CD8-positive, alpha-beta memory T cell (primary cell): ENCODE results near the gene PMS2. TPM values are rescaled to one million over a fixed set of nuclear protein-coding genes. Genes with fewer than 3 reads are reported as not detected.
A peak's percentile ranks its signal among the peaks of the same experiment; 100 is the strongest.

Experiments
- CTCF ChIA-PET: fragments of 350-600 bp; sonication (Branson Sonifier 250); formaldehyde crosslinking; loops from one replicate; lab custom pipeline; 2021; ENCODE audit warnings: antibody characterized with exemption; lab: Charles Lee
- POLR2A ChIA-PET: fragments of 350-600 bp; sonication (Branson Sonifier 250); formaldehyde crosslinking; loops from one replicate; lab custom pipeline; 2021; ENCODE audit warnings: antibody characterized with exemption; lab: Charles Lee
- DNase-seq, 5 donors: peaks; one replicate each; pipeline versions ENCODE4 v3.0.0 to v3.0.0-alpha.2; 2020 to 2022; ENCODE audit warnings: mixed read lengths in 1 of 5
- H3K27ac ChIP-seq: one replicate; pipeline ENCODE4 v1.7.0; 2013; ENCODE audit warnings: low read depth, mild to moderate bottlenecking, low read length, moderate library complexity
- H3K27me3 ChIP-seq: 2 replicates; pipeline ENCODE4 v1.7.0; 2013; ENCODE audit warnings: low read length, mild to moderate bottlenecking; ENCODE audit not compliant: insufficient read depth, poor library complexity, severe bottlenecking
- H3K36me3 ChIP-seq: 2 replicates; pipeline ENCODE4 v1.7.0; 2013; ENCODE audit warnings: mild to moderate bottlenecking, low read length, moderate library complexity; ENCODE audit not compliant: insufficient read depth
- H3K4me1 ChIP-seq: 2 replicates; pipeline ENCODE4 v1.7.0; 2013; ENCODE audit warnings: mild to moderate bottlenecking, low read length, moderate library complexity; ENCODE audit not compliant: insufficient read depth
- H3K4me3 ChIP-seq: 2 replicates; pipeline ENCODE4 v1.7.0; 2013; ENCODE audit warnings: mild to moderate bottlenecking, low read length
- H3K9me3 ChIP-seq: 2 replicates; pipeline ENCODE4 v1.7.0; 2013; ENCODE audit warnings: mild to moderate bottlenecking, low read length
- H3K27ac Mint-ChIP-seq, 8 donors: one replicate each; pipeline ENCODE4 v1.8.0; 2020 to 2021; ENCODE audit warnings: mixed read lengths in 8 of 8, mild to moderate bottlenecking in 6 of 8, inconsistent platforms in 3 of 8, moderate library complexity in 3 of 8
- H3K27me3 Mint-ChIP-seq, 2 donors: one replicate each; pipeline ENCODE4 v1.8.0; 2020 to 2021; ENCODE audit warnings: mixed read lengths in 2 of 2, mild to moderate bottlenecking in 1 of 2, moderate library complexity in 1 of 2
- H3K36me3 Mint-ChIP-seq, 3 donors: one replicate each; pipeline ENCODE4 v1.8.0; 2020 to 2021; ENCODE audit warnings: mixed read lengths in 3 of 3, inconsistent platforms in 1 of 3, mild to moderate bottlenecking in 1 of 3
- H3K4me1 Mint-ChIP-seq, 3 donors: one replicate each; pipeline ENCODE4 v1.8.0; 2020 to 2021; ENCODE audit warnings: mixed read lengths in 3 of 3, inconsistent platforms in 1 of 3, mild to moderate bottlenecking in 1 of 3
- H3K4me3 Mint-ChIP-seq, 7 donors: one replicate each; pipeline ENCODE4 v1.8.0; 2020 to 2021; ENCODE audit warnings: mixed read lengths in 7 of 7, mild to moderate bottlenecking in 6 of 7, moderate library complexity in 4 of 7, inconsistent platforms in 2 of 7
- H3K9me3 Mint-ChIP-seq, 5 donors: one replicate each; pipeline ENCODE4 v1.8.0; 2020 to 2022; ENCODE audit warnings: mixed read lengths in 5 of 5, mild to moderate bottlenecking in 3 of 5, moderate library complexity in 2 of 5, inconsistent platforms in 1 of 5
- polyA plus RNA-seq: library from polyadenylated mRNA; unstranded; fragments of 300-500 nt; fragmentation: Illumina TruSeq; gene quantifications from one replicate; pipeline ENCODE4 v1.2.3, GENCODE V29; 2021
- total RNA-seq, 2 experiments: library from RNA; stranded (reverse); gene quantifications; one replicate each; pipeline ENCODE4 v1.2.3, GENCODE V29; 2021

PMS2 gene
- total and polyA plus RNA-seq, 3 experiments from 2014 or later = 16.7 to 26.0 (median 22.6) TPM

- ChIA-PET POLR2A (interaction anchor here (0.6 kb wide), 1 partner anchor 17 kb away, joined by 4 read pairs; no protein-coding TSS in a partner anchor), CTCF (no interaction called here)
- Histone ChIP-seq H3K27me3 (no peaks in the 10 kb centered on the region), H3K4me3 (no peak overlapping the region), H3K36me3 (peaks cover 30% of the 10 kb centered on the region), H3K9me3 (no peaks in the 10 kb centered on the region), H3K27ac (no peak overlapping the region), H3K4me1 (peaks cover 6% of the 10 kb centered on the region)
- no peak for DNase-seq
- H3K4me3 Mint-ChIP-seq = no peak overlapping the region
- H3K9me3 Mint-ChIP-seq = no peaks in the 10 kb centered on the region
- peaks cover 25 to 28% (median 26%) of the 10 kb centered on the region in 3 donors for H3K4me1 Mint-ChIP-seq
- H3K27me3 Mint-ChIP-seq = no peaks in the 10 kb centered on the region
- H3K27ac Mint-ChIP-seq = peak overlapping the region in 1 of 8 donors; percentile 42
- H3K36me3 Mint-ChIP-seq = peaks cover 7 to 71% (median 18%) of the 10 kb centered on the region in 3 donors
These were observed 26.3 kb upstream of the PMS2 start for GRCh38 chr7:6035165-6035564.

- ChIA-PET POLR2A (interaction anchor here (0.6 kb wide), 1 partner anchor 411 kb away, joined by 4 read pairs; no protein-coding TSS in a partner anchor), CTCF (no interaction called here)
- peaks cover 18% of the 10 kb centered on the region for H3K36me3 ChIP-seq
These were observed 23.8 kb upstream of the PMS2 start for GRCh38 chr7:6032641-6033040.

GRCh38 chr7:6032167-6032566 lies 23.3 kb upstream of the PMS2 start:
- H3K9me3 Mint-ChIP-seq = no peaks in the 10 kb centered on the region
- Histone ChIP-seq H3K9me3 (no peaks in the 10 kb centered on the region), H3K27ac (no peak overlapping the region), H3K4me3 (no peak overlapping the region), H3K36me3 (peaks cover 14% of the 10 kb centered on the region), H3K27me3 (no peaks in the 10 kb centered on the region), H3K4me1 (peaks cover 6% of the 10 kb centered on the region)
- CTCF ChIA-PET = interaction anchor here (1.2 kb wide), 1 partner anchor 8 kb away, joined by 3 read pairs; no protein-coding TSS in a partner anchor
- H3K4me1 Mint-ChIP-seq = peaks cover 30 to 34% (median 32%) of the 10 kb centered on the region in 3 donors
- H3K27ac Mint-ChIP-seq = peak overlapping the region in 5 of 8 donors; percentile 17 to 70 (median 51)
- peak overlapping the region in 2 of 7 donors; percentile 35 to 51 for H3K4me3 Mint-ChIP-seq
- POLR2A ChIA-PET = interaction anchor here (0.6 kb wide), 1 partner anchor 411 kb away, joined by 4 read pairs; no protein-coding TSS in a partner anchor
- H3K36me3 Mint-ChIP-seq = peaks cover 12 to 78% (median 18%) of the 10 kb centered on the region in 3 donors
- DNase-seq = peak in 1 of 5 donors; percentile 4
- no peaks in the 10 kb centered on the region for H3K27me3 Mint-ChIP-seq

More at GRCh38 chr7:6032641-6033040, 23.8 kb upstream of the PMS2 start:
- Mint-ChIP-seq H3K9me3 (no peaks in the 10 kb centered on the region), H3K36me3 (peaks cover 12 to 78% (median 16%) of the 10 kb centered on the region in 3 donors), H3K4me1 (peaks cover 27 to 30% (median 28%) of the 10 kb centered on the region in 3 donors), H3K27ac (peak overlapping the region in 7 of 8 donors; percentile 17 to 64 (median 40)), H3K27me3 (no peaks in the 10 kb centered on the region), H3K4me3 (peak overlapping the region in 2 of 7 donors; percentile 12 to 35)
- no peak for DNase-seq
- Histone ChIP-seq H3K27me3 (no peaks in the 10 kb centered on the region), H3K9me3 (no peaks in the 10 kb centered on the region), H3K4me3 (no peak overlapping the region), H3K27ac (no peak overlapping the region), H3K4me1 (peaks cover 6% of the 10 kb centered on the region)

- Histone ChIP-seq H3K4me1 (peaks cover 12% of the 10 kb centered on the region), H3K27ac (no peak overlapping the region), H3K4me3 (no peak overlapping the region), H3K27me3 (no peaks in the 10 kb centered on the region), H3K36me3 (peaks cover 11% of the 10 kb centered on the region), H3K9me3 (no peaks in the 10 kb centered on the region)
- Mint-ChIP-seq H3K4me3 (peak overlapping the region in 4 of 7 donors; percentile 11 to 51 (median 36)), H3K4me1 (peaks cover 36 to 40% (median 38%) of the 10 kb centered on the region in 3 donors), H3K27me3 (no peaks in the 10 kb centered on the region), H3K9me3 (no peaks in the 10 kb centered on the region), H3K36me3 (peaks cover 12 to 79% (median 18%) of the 10 kb centered on the region in 3 donors), H3K27ac (peak overlapping the region in 6 of 8 donors; percentile 46 to 96 (median 72))
- ChIA-PET CTCF (interaction anchor here (1.2 kb wide), 1 partner anchor 9 kb away, joined by 3 read pairs; no protein-coding TSS in a partner anchor), POLR2A (no interaction called here)
- no peak for DNase-seq
These were observed 22.7 kb upstream of the PMS2 start for GRCh38 chr7:6031567-6031966.

GRCh38 chr7:6030988-6031387 lies 22.1 kb upstream of the PMS2 start, which contains the start of gene ANKRD61:
ANKRD61 (plus strand) TSS chr7:6031376; CDS start chr7:6031376, 0 bp downstream.
- Histone ChIP-seq H3K36me3 (peaks cover 11% of the 10 kb centered on the region), H3K27me3 (no peaks in the 10 kb centered on the region), H3K4me3 (no peak within 1 kb of the TSS), H3K9me3 (no peaks in the 10 kb centered on the region), H3K27ac (no peak within 1 kb of the TSS), H3K4me1 (peaks cover 17% of the 10 kb centered on the region)
- Mint-ChIP-seq H3K9me3 (no peaks in the 10 kb centered on the region), H3K4me3 (peak within 1 kb of the TSS in 4 of 7 donors; percentile 11 to 51 (median 40)), H3K36me3 (peaks cover 12 to 78% (median 21%) of the 10 kb centered on the region in 3 donors), H3K27me3 (no peaks in the 10 kb centered on the region), H3K4me1 (peaks cover 41 to 45% (median 44%) of the 10 kb centered on the region in 3 donors), H3K27ac (peak within 1 kb of the TSS; percentile 20 to 96 (median 60))
- no peak for DNase-seq
- POLR2A ChIA-PET = no interaction called here
- CTCF ChIA-PET = interaction anchor here (1.2 kb wide), 1 partner anchor 9 kb away, joined by 3 read pairs; no protein-coding TSS in a partner anchor

GRCh38 chr7:6028563-6028962 lies 19.7 kb upstream of the PMS2 start:
- ChIA-PET CTCF (interaction anchor here (0.5 to 1.5 kb wide), 2 partner anchors 78 to 107 kb away, joined by 3 read pairs; no protein-coding TSS in a partner anchor), POLR2A (no interaction called here)
- peaks cover 40 to 45% (median 42%) of the 10 kb centered on the region in 3 donors for H3K4me1 Mint-ChIP-seq
- no peak for DNase-seq
- H3K4me3 ChIP-seq = no peak overlapping the region
- H3K36me3 ChIP-seq = peaks cover 11% of the 10 kb centered on the region
- peaks cover 26% of the 10 kb centered on the region for H3K4me1 ChIP-seq
- H3K27me3 Mint-ChIP-seq = no peaks in the 10 kb centered on the region
- no peaks in the 10 kb centered on the region for H3K9me3 ChIP-seq
- H3K27ac Mint-ChIP-seq = peak overlapping the region in 1 of 8 donors; percentile 46
- H3K27me3 ChIP-seq = no peaks in the 10 kb centered on the region
- H3K27ac ChIP-seq = no peak overlapping the region
- H3K36me3 Mint-ChIP-seq = peaks cover 12 to 80% (median 17%) of the 10 kb centered on the region in 3 donors
- no peak overlapping the region for H3K4me3 Mint-ChIP-seq
- no peaks in the 10 kb centered on the region for H3K9me3 Mint-ChIP-seq

- Histone ChIP-seq H3K4me1 (peaks cover 26% of the 10 kb centered on the region), H3K9me3 (no peaks in the 10 kb centered on the region), H3K4me3 (no peak overlapping the region), H3K36me3 (peaks cover 16% of the 10 kb centered on the region), H3K27me3 (no peaks in the 10 kb centered on the region), H3K27ac (peak overlapping the region; percentile 59)
- POLR2A ChIA-PET = no interaction called here
- peak overlapping the region in 3 of 8 donors; percentile 64 to 93 (median 93) for H3K27ac Mint-ChIP-seq
- H3K4me1 Mint-ChIP-seq = peaks cover 37 to 42% (median 38%) of the 10 kb centered on the region in 3 donors
- H3K9me3 Mint-ChIP-seq = no peaks in the 10 kb centered on the region
- no peaks in the 10 kb centered on the region for H3K27me3 Mint-ChIP-seq
- peaks cover 12 to 82% (median 20%) of the 10 kb centered on the region in 3 donors for H3K36me3 Mint-ChIP-seq
- CTCF ChIA-PET = interaction anchor here (0.8 to 1.5 kb wide), 3 partner anchors 16 to 79 kb away, joined by 3 to 6 read pairs (median 4); no protein-coding TSS in a partner anchor
- H3K4me3 Mint-ChIP-seq = no peak overlapping the region
- no peak for DNase-seq
These were observed 19.0 kb upstream of the PMS2 start for GRCh38 chr7:6027806-6028365.
